ENCODE measurements around the gene TMEM270.

TMEM270 gene

GRCh38 chr7:73870041-73870492 is 9.1 kb downstream of the TMEM270 start:
- H3K27me3 ChIP-seq (ENCODE audit: control insufficient read depth, low read length), result no peaks in the 10 kb centered on the region

GRCh38 chr7:73871163-73872011 is 10.4 kb downstream of the TMEM270 start:
- no peaks in the 10 kb centered on the region for H3K9me3 ChIP-seq (ENCODE audit: control insufficient read depth, insufficient read depth, low read length)
- H3K4me1 ChIP-seq (ENCODE audit: control insufficient read depth, low read length), result no peaks in the 10 kb centered on the region
- H4K20me1 ChIP-seq (ENCODE audit: control insufficient read depth, insufficient read depth, low read depth, low read length), result no peaks in the 10 kb centered on the region
- TF ChIP-seq CTCF (IDR thresholded peaks at IDR 0.05; ENCODE audit: low read depth, low read length, poor library complexity, severe bottlenecking) (no peak), EZH2phosphoT487 (IDR thresholded peaks at IDR 0.05; ENCODE audit: borderline replicate concordance, low read length) (no peak)
- H3K27ac ChIP-seq (ENCODE audit: low read depth, low read length), result no peak overlapping the region
- no peaks in the 10 kb centered on the region for H3K9me2 ChIP-seq (replicated peaks; ENCODE audit: control insufficient read depth, low read length)
- H3K79me2 ChIP-seq (ENCODE audit: control insufficient read depth, low read length), result no peaks in the 10 kb centered on the region
- H3K4me3 ChIP-seq (ENCODE audit: low read length), result no peak overlapping the region
- H3K4me2 ChIP-seq (ENCODE audit: low read length), result no peak overlapping the region
- H3F3A ChIP-seq (ENCODE audit: control insufficient read depth, insufficient read depth), result no peaks in the 10 kb centered on the region
- no peaks in the 10 kb centered on the region for H3K27me3 ChIP-seq (ENCODE audit: control insufficient read depth, low read length)
- no peaks in the 10 kb centered on the region for H3K36me3 ChIP-seq (ENCODE audit: control insufficient read depth, low read length)

More at GRCh38 chr7:73870041-73870492, 9.1 kb downstream of the TMEM270 start:
- Histone ChIP-seq H3K79me2 (ENCODE audit: control insufficient read depth, low read length) (no peaks in the 10 kb centered on the region), H4K20me1 (ENCODE audit: control insufficient read depth, insufficient read depth, low read depth, low read length) (no peaks in the 10 kb centered on the region), H3K4me3 (ENCODE audit: low read length) (no peak overlapping the region), H3K36me3 (ENCODE audit: control insufficient read depth, low read length) (no peaks in the 10 kb centered on the region), H3F3A (ENCODE audit: control insufficient read depth, insufficient read depth) (no peaks in the 10 kb centered on the region), H3K9me3 (ENCODE audit: control insufficient read depth, insufficient read depth, low read length) (no peaks in the 10 kb centered on the region), H3K4me2 (ENCODE audit: low read length) (no peak overlapping the region), H3K9me2 (replicated peaks; ENCODE audit: control insufficient read depth, low read length) (no peaks in the 10 kb centered on the region), H3K27ac (ENCODE audit: low read depth, low read length) (no peak overlapping the region), H3K4me1 (ENCODE audit: control insufficient read depth, low read length) (no peaks in the 10 kb centered on the region)
- TF ChIP-seq CTCF (IDR thresholded peaks at IDR 0.05; ENCODE audit: low read depth, low read length, poor library complexity, severe bottlenecking) (no peak), EZH2phosphoT487 (IDR thresholded peaks at IDR 0.05; ENCODE audit: borderline replicate concordance, low read length) (no peak)

DNA sequence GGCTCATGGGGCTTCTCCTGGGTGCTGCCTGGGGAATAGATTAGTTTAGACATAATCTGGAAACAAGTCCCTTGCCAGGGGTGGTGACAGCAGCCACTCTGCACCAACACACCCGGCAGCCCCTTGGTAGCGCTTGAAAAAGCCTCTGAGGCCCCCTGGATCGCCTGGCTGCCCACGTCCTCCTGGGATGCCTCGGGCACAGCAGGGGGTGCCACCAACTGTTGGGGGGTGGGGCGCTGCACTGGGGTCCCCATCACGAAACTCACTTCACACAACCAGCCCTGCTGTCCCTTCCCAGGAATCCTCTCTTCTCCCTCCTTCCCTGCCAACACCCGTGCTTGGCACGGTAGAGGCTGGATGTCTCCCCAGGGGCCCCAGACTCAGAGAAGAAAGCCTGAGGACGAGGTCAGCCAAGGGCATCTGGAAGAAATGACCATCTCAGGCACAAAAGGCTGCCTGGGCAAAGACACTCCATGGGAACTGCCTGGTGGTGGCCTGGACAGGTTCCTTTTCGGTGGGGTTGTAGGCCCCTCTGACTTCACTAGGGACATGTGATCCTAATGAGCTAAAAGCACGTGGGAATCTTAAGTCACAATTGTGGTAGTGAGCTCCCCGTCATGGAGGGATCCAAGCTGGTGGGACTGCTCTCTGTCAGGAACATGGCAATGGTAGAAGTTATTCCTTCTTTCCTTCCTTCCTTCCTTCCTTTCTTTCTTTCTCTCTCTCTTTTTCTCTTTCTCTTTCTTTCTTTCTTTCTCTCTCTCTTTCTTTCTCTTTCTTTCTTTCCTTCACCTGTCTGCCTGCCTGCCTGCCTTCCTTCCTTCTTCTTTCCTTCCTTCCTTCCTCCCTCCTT is 11.3 kb downstream of the TMEM270 start:
- Histone ChIP-seq H3K9me3 (ENCODE audit: control insufficient read depth, insufficient read depth, low read length) (no peaks in the 10 kb centered on the region), H3K4me3 (ENCODE audit: low read length) (no peak overlapping the region), H4K20me1 (ENCODE audit: control insufficient read depth, insufficient read depth, low read depth, low read length) (no peaks in the 10 kb centered on the region), H3K79me2 (ENCODE audit: control insufficient read depth, low read length) (no peaks in the 10 kb centered on the region), H3K36me3 (ENCODE audit: control insufficient read depth, low read length) (no peaks in the 10 kb centered on the region), H3F3A (ENCODE audit: control insufficient read depth, insufficient read depth) (no peaks in the 10 kb centered on the region), H3K27ac (ENCODE audit: low read depth, low read length) (no peak overlapping the region), H3K9me2 (replicated peaks; ENCODE audit: control insufficient read depth, low read length) (no peaks in the 10 kb centered on the region), H3K27me3 (ENCODE audit: control insufficient read depth, low read length) (no peaks in the 10 kb centered on the region), H3K4me1 (ENCODE audit: control insufficient read depth, low read length) (no peaks in the 10 kb centered on the region), H3K4me2 (ENCODE audit: low read length) (no peak overlapping the region)
- no peak for TF ChIP-seq CTCF (IDR thresholded peaks at IDR 0.05; ENCODE audit: low read depth, low read length, poor library complexity, severe bottlenecking)
- no peak for TF ChIP-seq EZH2phosphoT487 (IDR thresholded peaks at IDR 0.05; ENCODE audit: borderline replicate concordance, low read length)

Measured in DOHH2 (cell line).